G401 (cell line): Measurements from ENCODE around the gene LRRFIP1. TPM values are rescaled to one million over a fixed set of nuclear protein-coding genes. Genes with fewer than 3 reads are reported as not detected.
A peak's percentile ranks its signal among the peaks of the same experiment; 100 is the strongest.
"Not testable (repeated sequence)": the region's sequence is repeated elsewhere in the genome, so short reads cannot be mapped to it uniquely, and the experiment has no call there.

ENCODE experiments used
- DNase-seq: peaks from one replicate; pipeline ENCODE4 v3.0.0-alpha.2; 2015; ENCODE audit warnings: low spot score
- in situ Hi-C: cut with HindIII; loops from 2 replicates; pipeline ENCODE4 v1.10.0; 2016; ENCODE audit warnings: low sequenced_read_pairs, mixed read lengths
- total RNA-seq: library from RNA; depleted of rRNA; stranded (reverse); fragments of >200 nt; shearing (Covaris generic); gene quantifications from 2 replicates; pipeline ENCODE4 v1.2.3, GENCODE V29; 2014

LRRFIP1 gene
- total RNA-seq, 1 experiment from 2014 or later: 24.6 TPM

GRCh38 chr2:237596520-237597195, 30.7 kb upstream of the LRRFIP1 start:
- no peak for DNase-seq
- in situ Hi-C loops: no loop called here

- DNase-seq: no peak
- in situ Hi-C loops: no loop called here
Measured at GRCh38 chr2:237597196-237598145, 29.9 kb upstream of the LRRFIP1 start.

GRCh38 chr2:237598468-237599208, 28.7 kb upstream of the LRRFIP1 start:
- DNase-seq: no peak
- in situ Hi-C loops: no loop called here

GRCh38 chr2:237599465-237600110, 27.8 kb upstream of the LRRFIP1 start:
- in situ Hi-C loops: loop anchor here (5.0 kb wide), 1 partner anchor 83 kb away; no protein-coding TSS in a partner anchor
- no peak for DNase-seq

GRCh38 chr2:237600205-237600846, 27.1 kb upstream of the LRRFIP1 start:
- in situ Hi-C loops: loop anchor here (5.0 kb wide), 1 partner anchor 82 kb away; no protein-coding TSS in a partner anchor
- peak; percentile 82 for DNase-seq

GRCh38 chr2:237601453-237602116, 25.8 kb upstream of the LRRFIP1 start:
- in situ Hi-C loops: loop anchor here (5.0 kb wide), 1 partner anchor 81 kb away; no protein-coding TSS in a partner anchor
- DNase-seq: no peak

- in situ Hi-C loops: loop anchor here (5.0 kb wide), 1 partner anchor 80 kb away; no protein-coding TSS in a partner anchor
Measured at GRCh38 chr2:237602409-237602808, 25.0 kb upstream of the LRRFIP1 start.

GRCh38 chr2:237603049-237603717, 24.2 kb upstream of the LRRFIP1 start:
- no peak for DNase-seq
- in situ Hi-C loops: loop anchor here (5.0 kb wide), 1 partner anchor 79 kb away; no protein-coding TSS in a partner anchor

More at GRCh38 chr2:237602409-237602808, 25.0 kb upstream of the LRRFIP1 start:
- DNase-seq: no peak

GRCh38 chr2:237603718-237604362, 23.5 kb upstream of the LRRFIP1 start:
- in situ Hi-C loops: loop anchor here (5.0 kb wide), 1 partner anchor 78 kb away; no protein-coding TSS in a partner anchor
- DNase-seq: no peak

GRCh38 chr2:237604391-237604790, 23.0 kb upstream of the LRRFIP1 start:
- in situ Hi-C loops: loop anchor here (5.0 kb wide), 1 partner anchor 78 kb away; no protein-coding TSS in a partner anchor
- DNase-seq: no peak

GRCh38 chr2:237604960-237605359, 22.4 kb upstream of the LRRFIP1 start:
- no peak for DNase-seq

GRCh38 chr2:237606522-237606921, 20.9 kb upstream of the LRRFIP1 start:
- in situ Hi-C loops, DNase-seq: not testable (repeated sequence)

More at GRCh38 chr2:237604960-237605359, 22.4 kb upstream of the LRRFIP1 start:
- in situ Hi-C loops: loop anchor here (5.0 kb wide), 1 partner anchor 77 kb away; no protein-coding TSS in a partner anchor

- in situ Hi-C loops: no loop called here
- no peak for DNase-seq
Measured at GRCh38 chr2:237612527-237613357, 14.6 kb upstream of the LRRFIP1 start.

GRCh38 chr2:237613679-237614078, 13.7 kb upstream of the LRRFIP1 start:
- DNase-seq: no peak
- in situ Hi-C loops: no loop called here

- in situ Hi-C loops: no loop called here
- DNase-seq: no peak
Measured at GRCh38 chr2:237614151-237614720, 13.2 kb upstream of the LRRFIP1 start.
